Measurements from ENCODE around the gene CEP135. TPM values are rescaled to one million over a fixed set of nuclear protein-coding genes. Genes with fewer than 3 reads are reported as not detected.
A peak's percentile ranks its signal among the peaks of the same experiment; 100 is the strongest.

Gene CEP135
- total RNA-seq, 1 donor from 2014 or later: 8.2 TPM

GRCh38 chr4:56008206-56008605 lies 59.5 kb downstream of the CEP135 start:
- Histone ChIP-seq H3K4me3 (ENCODE audit: insufficient read depth, low read depth, low read length) (no peak overlapping the region), H3K9me3 (ENCODE audit: insufficient read depth, low read depth, low read length) (no peaks in the 10 kb centered on the region), H3K27ac (ENCODE audit: low read depth, low read length) (no peak overlapping the region), H3K4me2 (ENCODE audit: low read length) (no peak overlapping the region), H3K27me3 (ENCODE audit: insufficient read depth, low read length) (no peaks in the 10 kb centered on the region), H4K20me1 (ENCODE audit: insufficient read depth, low read length) (no peaks in the 10 kb centered on the region), H3K79me2 (ENCODE audit: insufficient read depth, low read length) (no peaks in the 10 kb centered on the region), H3K36me3 (ENCODE audit: insufficient read depth, low read length) (peaks cover 3% of the 10 kb centered on the region), H2AFZ (ENCODE audit: low read depth, low read length) (no peak overlapping the region), H3K4me1 (ENCODE audit: insufficient read depth, low read length) (no peaks in the 10 kb centered on the region), H3K9ac (ENCODE audit: low read length) (no peak overlapping the region)
- Mint-ChIP-seq H3K27ac (ENCODE audit: unreplicated experiment) (no peak overlapping the region), H3K4me1 (ENCODE audit: low read depth, unreplicated experiment) (no peaks in the 10 kb centered on the region), H3K9me3 (ENCODE audit: unreplicated experiment) (no peaks in the 10 kb centered on the region), H3K27me3 (ENCODE audit: low read depth, unreplicated experiment) (no peaks in the 10 kb centered on the region), H3K36me3 (ENCODE audit: low read depth, unreplicated experiment) (peaks cover 13% of the 10 kb centered on the region), H3K4me3 (ENCODE audit: unreplicated experiment) (no peak overlapping the region)
- FAIRE-seq: no peak
- no peak for TF ChIP-seq CTCF (IDR thresholded peaks at IDR 0.05; ENCODE audit: insufficient read depth, low read depth, low read length)
- TF ChIP-seq EZH2 (IDR thresholded peaks at IDR 0.05; ENCODE audit: insufficient read depth, low read length): no peak
- DNase-seq (ENCODE audit: low read depth): no peak

GRCh38 chr4:56026596-56026995 lies 77.9 kb downstream of the CEP135 start:
- FAIRE-seq (peak; percentile 9), DNase-seq (ENCODE audit: low read depth) (peak; percentile 66)
- H2AFZ ChIP-seq (ENCODE audit: low read depth, low read length): no peak overlapping the region
- peak overlapping the region; percentile 23 for H3K27ac ChIP-seq (ENCODE audit: low read depth, low read length)
- H3K9ac ChIP-seq (ENCODE audit: low read length): no peak overlapping the region
- no peaks in the 10 kb centered on the region for H3K36me3 Mint-ChIP-seq (ENCODE audit: low read depth, unreplicated experiment)
- H3K9me3 ChIP-seq (ENCODE audit: insufficient read depth, low read depth, low read length): no peaks in the 10 kb centered on the region
- peaks cover 5% of the 10 kb centered on the region for H3K36me3 ChIP-seq (ENCODE audit: insufficient read depth, low read length)
- H3K4me3 ChIP-seq (ENCODE audit: insufficient read depth, low read depth, low read length): no peak overlapping the region
- TF ChIP-seq EZH2 (IDR thresholded peaks at IDR 0.05; ENCODE audit: insufficient read depth, low read length) (no peak), CTCF (IDR thresholded peaks at IDR 0.05; ENCODE audit: insufficient read depth, low read depth, low read length) (no peak)
- H3K27ac Mint-ChIP-seq (ENCODE audit: unreplicated experiment): peak overlapping the region; percentile 42
- no peaks in the 10 kb centered on the region for H3K27me3 Mint-ChIP-seq (ENCODE audit: low read depth, unreplicated experiment)
- no peaks in the 10 kb centered on the region for H3K27me3 ChIP-seq (ENCODE audit: insufficient read depth, low read length)
- no peak overlapping the region for H3K4me2 ChIP-seq (ENCODE audit: low read length)
- H3K4me1 Mint-ChIP-seq (ENCODE audit: low read depth, unreplicated experiment): peaks cover 12% of the 10 kb centered on the region
- no peak overlapping the region for H3K4me3 Mint-ChIP-seq (ENCODE audit: unreplicated experiment)
- peaks cover 1% of the 10 kb centered on the region for H3K9me3 Mint-ChIP-seq (ENCODE audit: unreplicated experiment)
- H4K20me1 ChIP-seq (ENCODE audit: insufficient read depth, low read length): no peaks in the 10 kb centered on the region
- H3K79me2 ChIP-seq (ENCODE audit: insufficient read depth, low read length): no peaks in the 10 kb centered on the region
- peaks cover 4% of the 10 kb centered on the region for H3K4me1 ChIP-seq (ENCODE audit: insufficient read depth, low read length)

DNA sequence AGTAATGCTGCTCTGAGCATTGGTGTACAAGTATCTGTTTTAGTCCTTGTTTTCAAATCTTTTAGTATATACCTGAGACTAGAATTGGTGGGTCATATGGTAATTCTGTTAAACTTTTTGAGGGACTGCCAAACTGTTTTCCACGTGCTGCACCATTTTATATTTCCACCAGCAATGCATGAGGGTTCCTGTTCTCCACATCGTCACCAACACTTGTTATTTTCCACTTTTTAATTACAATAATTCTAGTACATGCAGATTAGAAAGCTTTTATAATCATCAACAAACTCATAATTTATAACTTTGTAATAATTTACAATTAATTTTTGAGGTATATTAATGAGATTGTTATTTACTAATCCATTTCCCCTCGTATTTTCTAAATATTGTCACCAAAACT lies 79.4 kb downstream of the CEP135 start:
- Histone ChIP-seq H3K9me3 (ENCODE audit: insufficient read depth, low read depth, low read length) (no peaks in the 10 kb centered on the region), H3K4me3 (ENCODE audit: insufficient read depth, low read depth, low read length) (no peak overlapping the region), H2AFZ (ENCODE audit: low read depth, low read length) (no peak overlapping the region), H3K36me3 (ENCODE audit: insufficient read depth, low read length) (peaks cover 5% of the 10 kb centered on the region), H3K4me2 (ENCODE audit: low read length) (no peak overlapping the region), H4K20me1 (ENCODE audit: insufficient read depth, low read length) (no peaks in the 10 kb centered on the region), H3K27ac (ENCODE audit: low read depth, low read length) (no peak overlapping the region), H3K79me2 (ENCODE audit: insufficient read depth, low read length) (no peaks in the 10 kb centered on the region), H3K4me1 (ENCODE audit: insufficient read depth, low read length) (peaks cover 4% of the 10 kb centered on the region), H3K27me3 (ENCODE audit: insufficient read depth, low read length) (no peaks in the 10 kb centered on the region), H3K9ac (ENCODE audit: low read length) (no peak overlapping the region)
- FAIRE-seq (no peak), DNase-seq (ENCODE audit: low read depth) (no peak)
- H3K4me3 Mint-ChIP-seq (ENCODE audit: unreplicated experiment): no peak overlapping the region
- H3K27me3 Mint-ChIP-seq (ENCODE audit: low read depth, unreplicated experiment): no peaks in the 10 kb centered on the region
- no peak overlapping the region for H3K27ac Mint-ChIP-seq (ENCODE audit: unreplicated experiment)
- H3K9me3 Mint-ChIP-seq (ENCODE audit: unreplicated experiment): peaks cover 1% of the 10 kb centered on the region
- H3K4me1 Mint-ChIP-seq (ENCODE audit: low read depth, unreplicated experiment): peaks cover 12% of the 10 kb centered on the region
- TF ChIP-seq CTCF (IDR thresholded peaks at IDR 0.05; ENCODE audit: insufficient read depth, low read depth, low read length): no peak
- TF ChIP-seq EZH2 (IDR thresholded peaks at IDR 0.05; ENCODE audit: insufficient read depth, low read length): no peak
- no peaks in the 10 kb centered on the region for H3K36me3 Mint-ChIP-seq (ENCODE audit: low read depth, unreplicated experiment)

Data from astrocyte (in vitro differentiated cells and primary cell).